ENCODE measurements around the gene GLOD5. TPM values are rescaled to one million over a fixed set of nuclear protein-coding genes. Genes with fewer than 3 reads are reported as not detected.

Gene GLOD5
- total and polyA plus RNA-seq, 5 donors, result not detected

DNA sequence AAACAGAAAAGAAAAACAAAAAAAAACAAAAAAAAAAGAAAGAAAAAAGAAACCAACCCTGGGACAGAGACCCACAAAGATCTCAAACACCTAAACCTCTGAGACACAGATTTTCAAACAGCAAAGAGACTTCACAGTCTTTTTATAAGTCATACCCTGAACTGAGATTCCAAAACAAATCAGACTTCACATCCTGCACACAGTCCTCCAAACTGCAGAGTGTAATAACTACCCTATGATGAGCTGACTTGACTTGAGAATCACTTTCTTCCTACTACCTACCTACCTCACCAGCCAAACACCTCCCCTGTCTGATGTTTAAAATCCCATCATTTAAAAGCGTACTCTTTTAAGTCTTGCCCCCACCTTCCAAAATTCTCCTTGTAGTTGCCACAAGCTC lies 25.2 kb upstream of the GLOD5 start:
- no peaks in the 10 kb centered on the region for H3K9me3 ChIP-seq (ENCODE audit: control insufficient read depth, low read length)
- H3K27ac ChIP-seq (ENCODE audit: low read length), result peak overlapping the region; percentile 4
- WGBS, result 80% methylated on average over 1 of the region's 1 CpG
- no peak for DNase-seq
- ATAC-seq, result no peak
- intact Hi-C loops (cut with DNase I), result no loop called here
- H3K4me1 ChIP-seq (ENCODE audit: control insufficient read depth, insufficient read depth, low read length), result no peaks in the 10 kb centered on the region
- no peaks in the 10 kb centered on the region for H3K27me3 ChIP-seq (ENCODE audit: control insufficient read depth, insufficient read depth)
- peak overlapping the region; percentile 41 for H3K4me3 ChIP-seq (ENCODE audit: low read length)

DNA sequence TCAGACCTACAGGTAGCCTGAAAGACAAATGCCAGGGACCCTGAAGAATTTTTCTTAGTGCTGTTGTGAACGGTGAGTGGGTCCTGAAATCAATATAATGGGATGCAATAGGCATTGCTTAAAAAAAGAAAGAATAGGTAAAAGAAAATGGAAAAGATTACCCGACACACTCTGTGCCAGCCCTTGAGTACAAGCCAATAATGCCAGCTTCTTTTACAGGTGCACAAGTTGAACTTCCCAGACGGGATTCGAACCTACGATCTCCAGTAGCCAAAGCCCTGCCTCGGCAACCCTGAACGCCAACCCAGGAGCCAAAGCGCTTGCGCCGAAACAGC lies 24.7 kb upstream of the GLOD5 start:
- no peaks in the 10 kb centered on the region for H3K9me3 ChIP-seq (ENCODE audit: control insufficient read depth, low read length)
- no peak overlapping the region for H3K27ac ChIP-seq (ENCODE audit: low read length)
- 8% methylated on average over 10 of the region's 10 CpGs for WGBS
- H3K27me3 ChIP-seq (ENCODE audit: control insufficient read depth, insufficient read depth), result no peaks in the 10 kb centered on the region
- intact Hi-C loops (cut with DNase I), result no loop called here
- H3K4me3 ChIP-seq (ENCODE audit: low read length), result peak overlapping the region; percentile 41
- no peaks in the 10 kb centered on the region for H3K4me1 ChIP-seq (ENCODE audit: control insufficient read depth, insufficient read depth, low read length)
- ATAC-seq (no peak), DNase-seq (no peak)

DNA sequence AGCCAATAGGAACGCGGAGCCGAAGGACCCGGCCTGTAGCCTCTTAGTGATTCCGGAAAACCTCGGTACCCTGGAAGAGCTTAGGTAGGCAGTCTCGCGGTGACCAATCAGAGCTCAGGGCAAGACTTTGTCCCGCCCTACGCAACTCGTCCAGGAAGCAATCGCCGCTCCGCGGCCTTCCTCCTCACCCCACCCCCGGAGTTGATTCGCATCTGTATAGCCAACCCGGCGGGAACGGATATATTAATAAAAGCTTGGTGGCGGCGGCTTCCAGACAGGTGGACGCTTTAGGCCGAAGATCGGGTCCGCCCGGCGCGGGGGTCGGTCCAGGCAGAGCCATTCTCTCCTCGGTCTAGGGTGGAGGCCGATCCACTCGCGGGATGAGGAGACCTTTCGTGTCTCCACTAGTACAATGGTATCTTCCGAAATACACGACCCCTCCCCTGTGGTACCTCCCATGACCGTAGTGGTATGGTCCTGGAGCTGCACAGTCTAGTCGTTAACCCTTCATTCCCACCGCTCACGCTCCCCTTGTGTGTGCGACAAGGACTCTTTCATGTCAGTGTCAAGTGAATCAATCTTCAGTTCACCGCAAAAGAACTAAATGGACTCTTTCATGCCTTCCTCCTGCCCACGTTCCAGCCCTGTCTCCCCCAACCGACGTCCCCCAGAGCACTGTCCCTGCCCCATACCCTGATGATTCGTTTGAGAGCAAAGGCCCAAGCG lies 24.2 kb upstream of the GLOD5 start:
- intact Hi-C loops (cut with DNase I), result no loop called here
- peak; percentile 92 to 95 (median 95) for DNase-seq

DNA sequence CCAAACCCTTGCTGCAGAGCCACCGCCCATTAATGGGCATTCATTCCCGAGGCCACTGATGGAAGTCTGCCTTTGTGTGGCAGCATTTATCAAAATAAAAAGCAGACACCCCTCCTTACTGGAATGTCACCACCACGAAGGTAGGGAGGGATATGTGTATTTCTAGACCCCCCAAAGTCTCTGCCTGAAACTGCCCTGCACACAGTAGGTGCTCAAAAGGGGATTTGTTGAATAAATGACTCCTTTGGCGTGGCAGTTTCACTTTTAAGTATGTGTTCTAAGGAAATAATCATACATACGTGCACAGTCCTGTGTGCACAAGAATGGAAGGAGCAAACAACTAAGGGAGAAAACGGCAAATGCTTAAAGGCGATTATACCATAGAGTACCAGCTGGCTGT lies 23.6 kb upstream of the GLOD5 start:
- Histone ChIP-seq H3K27me3 (ENCODE audit: control insufficient read depth, insufficient read depth) (no peaks in the 10 kb centered on the region), H3K9me3 (ENCODE audit: control insufficient read depth, low read length) (no peaks in the 10 kb centered on the region), H3K27ac (ENCODE audit: low read length) (peak overlapping the region; percentile 78), H3K4me1 (ENCODE audit: control insufficient read depth, insufficient read depth, low read length) (no peaks in the 10 kb centered on the region), H3K4me3 (ENCODE audit: low read length) (peak overlapping the region; percentile 47)
- WGBS, result 47% methylated on average over 7 of the region's 7 CpGs
- DNase-seq, result no peak
- intact Hi-C loops (cut with DNase I), result no loop called here
- no peak for ATAC-seq

More for the DNA sequence above, 24.2 kb upstream of the GLOD5 start:
- Histone ChIP-seq H3K4me1 (ENCODE audit: control insufficient read depth, insufficient read depth, low read length) (no peaks in the 10 kb centered on the region), H3K27ac (ENCODE audit: low read length) (peak overlapping the region; percentile 78), H3K9me3 (ENCODE audit: control insufficient read depth, low read length) (no peaks in the 10 kb centered on the region), H3K27me3 (ENCODE audit: control insufficient read depth, insufficient read depth) (no peaks in the 10 kb centered on the region), H3K4me3 (ENCODE audit: low read length) (peak overlapping the region; percentile 47)
- peak; percentile 100 for ATAC-seq
- under 1% methylated on average over 48 of the region's 48 CpGs for WGBS

DNA sequence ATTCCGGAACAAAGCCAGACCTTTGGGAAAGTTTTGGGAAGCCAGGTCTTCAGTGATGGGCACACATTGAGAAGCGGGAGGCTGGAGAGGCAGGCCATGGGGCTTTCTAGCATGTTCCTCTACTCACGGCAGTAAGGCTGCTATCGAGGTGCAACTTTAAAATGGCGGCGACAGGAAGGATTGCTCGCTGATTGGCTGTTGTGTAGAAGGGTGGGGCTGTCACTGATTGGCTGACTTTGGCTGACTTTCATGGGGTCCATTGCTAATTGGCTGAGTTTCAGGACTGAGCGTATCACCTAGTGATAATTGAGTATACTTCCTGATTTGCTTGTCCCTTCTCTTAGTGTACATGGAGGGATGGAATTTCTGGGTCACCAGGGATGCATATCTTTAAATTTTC lies 19.7 kb upstream of the GLOD5 start:
- no peak for ATAC-seq
- intact Hi-C loops (cut with DNase I), result loop anchor here in 1 of 4 donors (10.0 kb wide), 1 partner anchor 53 kb away; no protein-coding TSS in a partner anchor
- Histone ChIP-seq H3K27me3 (ENCODE audit: control insufficient read depth, insufficient read depth) (no peaks in the 10 kb centered on the region), H3K4me3 (ENCODE audit: low read length) (no peak overlapping the region), H3K27ac (ENCODE audit: low read length) (no peak overlapping the region), H3K9me3 (ENCODE audit: control insufficient read depth, low read length) (no peaks in the 10 kb centered on the region), H3K4me1 (ENCODE audit: control insufficient read depth, insufficient read depth, low read length) (no peaks in the 10 kb centered on the region)
- 91% methylated on average over 8 of the region's 8 CpGs for WGBS
- no peak for DNase-seq

DNA sequence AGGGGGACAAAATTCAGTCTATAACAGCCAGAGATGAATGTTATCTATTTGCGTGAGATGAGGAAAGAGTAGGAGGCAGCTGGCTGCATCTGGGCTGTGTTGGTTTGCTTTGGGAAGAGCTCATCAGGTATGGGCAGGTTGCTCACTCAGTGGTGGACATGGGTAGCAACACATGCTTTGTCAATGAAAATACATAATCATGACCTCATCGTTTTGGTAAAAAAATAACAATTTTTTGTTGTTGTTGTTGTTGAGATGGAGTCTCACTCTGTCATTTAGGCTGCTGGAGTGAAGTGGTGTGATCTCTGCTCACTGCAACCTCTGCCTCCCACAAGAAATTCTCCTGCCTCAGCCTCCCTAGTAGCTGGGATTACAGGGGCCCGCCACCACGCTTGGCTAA lies 16.3 kb upstream of the GLOD5 start:
- Histone ChIP-seq H3K4me1 (ENCODE audit: control insufficient read depth, insufficient read depth, low read length) (no peaks in the 10 kb centered on the region), H3K27me3 (ENCODE audit: control insufficient read depth, insufficient read depth) (no peaks in the 10 kb centered on the region), H3K4me3 (ENCODE audit: low read length) (no peak overlapping the region), H3K27ac (ENCODE audit: low read length) (no peak overlapping the region), H3K9me3 (ENCODE audit: control insufficient read depth, low read length) (no peaks in the 10 kb centered on the region)
- WGBS, result 78% methylated on average over 4 of the region's 4 CpGs
- DNase-seq (no peak), ATAC-seq (no peak)
- intact Hi-C loops (cut with DNase I), result loop anchor here in 1 of 4 donors (10.0 kb wide), 1 partner anchor 50 kb away; no protein-coding TSS in a partner anchor

DNA sequence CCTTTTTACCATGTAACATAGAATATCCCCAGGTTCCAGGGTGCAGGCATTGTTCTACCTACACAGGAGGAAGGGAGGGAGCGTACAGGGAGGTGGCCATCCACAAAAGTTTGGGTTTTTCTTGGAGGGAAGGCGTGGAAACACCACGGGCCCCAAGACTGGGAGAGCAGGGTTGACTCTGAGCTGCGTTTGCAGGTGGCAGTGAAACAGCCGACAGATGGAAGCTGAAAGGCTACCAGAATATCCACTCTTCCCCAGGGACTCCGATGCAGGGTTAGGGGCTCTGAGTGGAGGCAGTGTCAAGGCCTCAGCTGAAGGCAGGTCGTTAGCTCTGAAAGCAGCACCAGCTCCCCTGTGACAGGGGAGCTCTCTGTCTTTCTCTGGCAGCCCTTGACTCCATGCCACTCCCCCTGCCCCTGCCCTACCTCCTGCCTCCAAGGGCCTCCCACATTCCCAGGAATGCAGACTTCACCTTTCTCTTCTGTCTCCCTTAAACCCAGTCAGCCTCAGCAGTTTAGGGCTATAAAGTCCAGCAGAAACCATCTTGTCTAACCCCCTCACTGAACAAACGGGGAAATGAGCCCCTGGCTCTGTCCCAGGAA lies 14.0 kb upstream of the GLOD5 start:
- no peak for ATAC-seq
- Histone ChIP-seq H3K4me1 (ENCODE audit: control insufficient read depth, insufficient read depth, low read length) (no peaks in the 10 kb centered on the region), H3K27ac (ENCODE audit: low read length) (no peak overlapping the region), H3K4me3 (ENCODE audit: low read length) (no peak overlapping the region), H3K27me3 (ENCODE audit: control insufficient read depth, insufficient read depth) (no peaks in the 10 kb centered on the region), H3K9me3 (ENCODE audit: control insufficient read depth, low read length) (no peaks in the 10 kb centered on the region)
- intact Hi-C loops (cut with DNase I), result loop anchor here in 1 of 4 donors (10.0 kb wide), 1 partner anchor 47 kb away; no protein-coding TSS in a partner anchor
- WGBS, result 55% methylated on average over 8 of the region's 8 CpGs
- no peak for DNase-seq

DNA sequence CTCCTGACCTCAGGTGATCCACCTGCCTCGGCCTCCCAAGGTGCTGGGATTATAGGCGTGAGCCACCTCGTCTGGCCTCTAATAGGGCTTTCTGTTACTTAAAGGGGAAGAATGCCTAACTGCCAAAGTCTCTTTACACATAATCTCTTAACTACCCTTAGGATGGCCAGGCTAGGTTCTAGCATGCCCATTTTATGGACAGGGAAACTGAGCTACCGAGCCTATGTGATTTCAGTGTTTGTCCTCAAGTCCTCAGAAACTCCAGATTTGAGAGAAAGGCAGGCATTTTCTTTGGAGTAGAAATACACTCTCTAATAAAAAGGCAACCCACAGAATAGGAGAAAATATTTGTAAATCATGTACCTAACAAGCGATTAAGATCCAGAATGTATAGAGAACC lies 12.4 kb upstream of the GLOD5 start:
- Histone ChIP-seq H3K9me3 (ENCODE audit: control insufficient read depth, low read length) (no peaks in the 10 kb centered on the region), H3K27ac (ENCODE audit: low read length) (no peak overlapping the region), H3K27me3 (ENCODE audit: control insufficient read depth, insufficient read depth) (no peaks in the 10 kb centered on the region), H3K4me3 (ENCODE audit: low read length) (no peak overlapping the region), H3K4me1 (ENCODE audit: control insufficient read depth, insufficient read depth, low read length) (no peaks in the 10 kb centered on the region)
- intact Hi-C loops (cut with DNase I), result loop anchor here in 1 of 4 donors (10.0 kb wide), 1 partner anchor 46 kb away; no protein-coding TSS in a partner anchor
- DNase-seq (no peak), ATAC-seq (no peak)
- 87% methylated on average over 5 of the region's 5 CpGs for WGBS

DNA sequence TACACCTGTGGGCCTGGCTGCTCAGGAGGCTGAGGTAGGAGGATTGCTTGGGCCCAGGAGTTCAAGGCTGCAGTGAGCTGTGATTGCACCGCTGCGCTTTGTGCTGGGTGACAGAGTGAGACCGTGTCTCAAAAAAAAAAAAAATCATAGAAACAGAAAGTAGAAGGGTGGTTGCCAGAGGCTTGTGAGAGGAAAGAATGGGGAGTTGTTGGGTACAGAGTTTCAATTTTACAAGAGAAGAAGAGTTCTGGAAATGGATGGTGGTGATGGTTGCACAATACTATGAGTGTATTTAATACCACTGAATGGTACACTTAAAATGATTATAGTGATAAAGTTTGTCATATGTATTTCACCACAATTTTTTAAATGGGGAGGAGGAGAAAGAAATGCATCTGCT lies 10.2 kb upstream of the GLOD5 start:
- H3K4me3 ChIP-seq (ENCODE audit: low read length), result no peak overlapping the region
- 84% methylated on average over 3 of the region's 3 CpGs for WGBS

DNA sequence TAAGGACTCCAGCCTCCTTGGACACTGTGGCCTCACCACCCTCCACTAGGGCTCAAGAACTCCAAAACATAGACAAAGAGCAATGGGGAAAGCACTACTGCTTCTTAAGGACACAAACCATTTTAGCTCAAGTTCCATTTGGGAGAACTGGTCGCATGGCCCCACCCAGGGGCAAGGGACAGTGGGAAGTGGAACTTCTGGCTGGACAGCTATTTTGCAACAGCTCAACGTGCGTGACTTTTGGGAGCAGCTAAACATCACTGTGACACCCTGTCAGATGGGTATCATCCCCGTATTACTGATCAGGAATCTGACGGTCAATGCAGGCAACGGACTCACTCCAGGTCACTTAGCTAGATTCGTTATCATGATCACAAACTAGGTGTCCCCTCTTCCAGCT lies 9.0 kb upstream of the GLOD5 start:
- Histone ChIP-seq H3K27ac (ENCODE audit: low read length) (no peak overlapping the region), H3K9me3 (ENCODE audit: control insufficient read depth, low read length) (no peaks in the 10 kb centered on the region), H3K27me3 (ENCODE audit: control insufficient read depth, insufficient read depth) (no peaks in the 10 kb centered on the region), H3K4me1 (ENCODE audit: control insufficient read depth, insufficient read depth, low read length) (no peaks in the 10 kb centered on the region), H3K4me3 (ENCODE audit: low read length) (no peak overlapping the region)
- WGBS, result 67% methylated on average over 7 of the region's 7 CpGs
- ATAC-seq (no peak), DNase-seq (no peak)
- intact Hi-C loops (cut with DNase I), result no loop called here

More for the DNA sequence above, 10.2 kb upstream of the GLOD5 start:
- ATAC-seq (no peak), DNase-seq (no peak)
- no peaks in the 10 kb centered on the region for H3K27me3 ChIP-seq (ENCODE audit: control insufficient read depth, insufficient read depth)
- intact Hi-C loops (cut with DNase I), result no loop called here
- H3K27ac ChIP-seq (ENCODE audit: low read length), result no peak overlapping the region
- no peaks in the 10 kb centered on the region for H3K4me1 ChIP-seq (ENCODE audit: control insufficient read depth, insufficient read depth, low read length)
- H3K9me3 ChIP-seq (ENCODE audit: control insufficient read depth, low read length), result no peaks in the 10 kb centered on the region

DNA sequence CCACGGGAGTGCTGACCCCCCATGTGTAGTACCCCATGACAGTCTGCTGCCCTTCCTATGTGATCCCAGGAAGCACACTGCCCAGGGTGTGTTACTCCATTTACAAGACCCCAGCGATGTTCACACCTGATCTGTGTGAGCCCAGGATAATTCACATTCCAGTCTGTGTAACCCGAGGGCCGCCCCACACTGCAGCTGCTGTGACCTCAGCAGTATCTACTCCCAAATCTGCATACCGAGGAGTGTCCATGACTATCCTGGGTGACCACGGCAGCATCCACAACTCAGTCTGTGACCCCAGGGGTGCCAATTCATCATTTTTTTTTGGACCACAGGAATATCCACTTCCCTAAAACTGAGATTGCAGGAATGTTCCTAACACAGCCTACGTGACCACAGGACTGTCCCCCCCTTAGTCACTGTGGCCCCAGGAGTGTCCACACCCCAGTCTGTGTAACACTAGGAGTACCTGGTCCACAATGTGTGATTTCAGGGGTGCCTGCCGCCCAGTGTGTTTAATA lies 7.8 kb upstream of the GLOD5 start:
- H3K27me3 ChIP-seq (ENCODE audit: control insufficient read depth, insufficient read depth), result no peaks in the 10 kb centered on the region
- H3K9me3 ChIP-seq (ENCODE audit: control insufficient read depth, low read length), result no peaks in the 10 kb centered on the region
- intact Hi-C loops (cut with DNase I), result no loop called here
- H3K4me1 ChIP-seq (ENCODE audit: control insufficient read depth, insufficient read depth, low read length), result no peaks in the 10 kb centered on the region
- ATAC-seq (no peak), DNase-seq (no peak)
- WGBS, result 64% methylated on average over 8 of the region's 8 CpGs
- no peak overlapping the region for H3K4me3 ChIP-seq (ENCODE audit: low read length)
- no peak overlapping the region for H3K27ac ChIP-seq (ENCODE audit: low read length)

All from right cardiac atrium (tissue), 5 donors.